GM19238 (cell line): ENCODE data around the gene PHACTR1.

Source experiments
- DNase-seq: peaks from one replicate; pipeline ENCODE4 v3.0.0; 2011; ENCODE audit warnings: low spot score; ENCODE audit not compliant: insufficient read length

Gene PHACTR1

GRCh38 chr6:13260101-13260598, 543.6 kb downstream of the PHACTR1 start:
- DNase-seq: no peak

GRCh38 chr6:13260831-13261230, 544.3 kb downstream of the PHACTR1 start:
- no peak for DNase-seq

- no peak for DNase-seq
Measured at GRCh38 chr6:13261464-13261994, 545.0 kb downstream of the PHACTR1 start.

GRCh38 chr6:13262302-13263230, 546.0 kb downstream of the PHACTR1 start:
- no peak for DNase-seq

GRCh38 chr6:13263669-13264068, 547.1 kb downstream of the PHACTR1 start:
- DNase-seq: no peak

- no peak for DNase-seq
Measured at GRCh38 chr6:13267142-13267651, 550.6 kb downstream of the PHACTR1 start.

GRCh38 chr6:13268913-13269518, 552.4 kb downstream of the PHACTR1 start:
- DNase-seq: no peak

- peak; percentile 54 for DNase-seq
Measured at GRCh38 chr6:13272131-13273046, 555.8 kb downstream of the PHACTR1 start.

- no peak for DNase-seq
Measured at GRCh38 chr6:13273202-13273930, 556.8 kb downstream of the PHACTR1 start.

GRCh38 chr6:13273931-13274706, 557.6 kb downstream of the PHACTR1 start:
- no peak for DNase-seq

GRCh38 chr6:13274707-13275434, 558.3 kb downstream of the PHACTR1 start:
- no peak for DNase-seq

GRCh38 chr6:13275435-13275989, 558.9 kb downstream of the PHACTR1 start:
- no peak for DNase-seq

- DNase-seq: no peak
Measured at GRCh38 chr6:13277231-13277630, 560.7 kb downstream of the PHACTR1 start.

GRCh38 chr6:13278164-13278563, 561.6 kb downstream of the PHACTR1 start:
- DNase-seq: no peak

- no peak for DNase-seq
Measured at GRCh38 chr6:13278991-13279390, 562.4 kb downstream of the PHACTR1 start.

- no peak for DNase-seq
Measured at GRCh38 chr6:13280254-13280653, 563.7 kb downstream of the PHACTR1 start.

GRCh38 chr6:13281686-13282085, 565.1 kb downstream of the PHACTR1 start:
- DNase-seq: no peak

- no peak for DNase-seq
Measured at GRCh38 chr6:13282393-13283069, 566.0 kb downstream of the PHACTR1 start.
